ENCODE data around the gene CHST1.

CHST1 gene

DNA sequence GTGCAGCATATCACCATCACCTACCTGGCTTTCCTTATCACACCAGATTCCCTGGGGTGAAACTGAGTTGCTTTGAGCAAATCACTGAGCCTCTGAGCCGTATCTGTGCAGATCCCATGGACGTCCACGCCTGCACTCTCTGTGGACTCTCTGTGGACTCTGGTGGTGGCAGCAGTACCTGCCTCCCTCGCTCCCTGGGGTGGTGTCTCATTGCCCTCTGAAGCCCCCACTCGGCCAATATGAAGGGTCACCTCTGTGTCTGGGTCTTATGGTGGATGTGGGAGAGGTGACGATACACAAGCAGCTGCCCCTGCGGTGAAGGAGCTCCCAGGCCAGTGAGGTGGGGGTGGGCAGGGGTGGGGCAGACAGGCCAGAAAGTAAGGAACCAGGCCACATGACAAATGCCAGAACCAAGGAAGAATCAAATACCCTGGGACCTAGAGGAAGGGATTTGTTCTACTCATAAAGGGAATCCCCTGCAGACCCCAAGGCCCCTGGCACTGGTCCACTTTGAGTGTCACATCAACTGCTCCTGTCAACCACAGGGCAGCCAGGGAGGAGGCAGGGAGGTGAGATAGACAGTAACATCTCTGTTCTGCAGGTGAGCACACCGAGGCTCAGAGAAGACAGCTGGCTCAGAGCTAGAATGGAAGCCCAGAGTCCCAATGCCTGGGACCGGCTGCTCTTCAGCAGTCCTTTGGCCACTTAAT lies 9.2 kb upstream of the CHST1 start:
- in situ Hi-C loops (cut with MboI; ENCODE audit: low sequenced_read_pairs) = no loop called here

DNA sequence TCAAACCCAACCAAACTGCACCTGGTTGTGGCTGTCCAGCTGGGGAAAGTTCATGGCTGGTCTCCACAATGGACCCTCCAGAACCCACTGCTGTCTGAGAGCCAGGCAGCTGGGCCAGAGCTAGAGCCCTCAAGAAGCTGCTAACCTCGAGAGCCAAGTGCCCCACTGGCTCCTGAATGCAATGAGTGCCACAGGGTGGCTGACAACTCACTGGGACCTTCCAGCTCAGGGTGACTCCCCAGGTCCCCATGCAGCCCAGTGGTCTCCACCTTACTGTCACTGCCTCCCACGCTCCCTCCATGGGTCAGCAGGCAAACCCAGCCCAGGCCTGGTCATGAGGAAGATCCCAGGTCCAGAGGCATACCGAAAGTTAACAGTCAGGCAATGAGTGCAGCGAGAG lies 8.0 kb upstream of the CHST1 start:
- in situ Hi-C loops (cut with MboI; ENCODE audit: low sequenced_read_pairs) = no loop called here

DNA sequence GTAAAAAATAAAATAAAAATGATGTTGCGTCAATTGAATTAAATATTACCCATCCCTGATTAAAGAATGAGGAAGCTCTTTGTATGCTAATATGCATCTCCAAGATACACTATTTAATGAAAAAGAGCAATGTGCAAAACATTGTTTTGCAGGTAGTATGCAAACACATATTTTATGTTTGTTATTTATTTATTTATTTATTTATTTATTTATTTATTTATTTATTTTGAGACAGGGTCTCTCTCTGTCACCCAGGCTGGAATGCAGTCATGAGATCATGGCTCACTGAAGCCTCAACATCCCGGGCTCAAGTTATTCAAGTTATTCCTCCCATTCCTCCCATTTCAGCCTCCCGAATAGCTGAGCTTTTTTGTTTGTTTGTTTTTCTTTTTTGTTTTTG lies 7.2 kb upstream of the CHST1 start:
- in situ Hi-C loops (cut with MboI; ENCODE audit: low sequenced_read_pairs) = no loop called here

DNA sequence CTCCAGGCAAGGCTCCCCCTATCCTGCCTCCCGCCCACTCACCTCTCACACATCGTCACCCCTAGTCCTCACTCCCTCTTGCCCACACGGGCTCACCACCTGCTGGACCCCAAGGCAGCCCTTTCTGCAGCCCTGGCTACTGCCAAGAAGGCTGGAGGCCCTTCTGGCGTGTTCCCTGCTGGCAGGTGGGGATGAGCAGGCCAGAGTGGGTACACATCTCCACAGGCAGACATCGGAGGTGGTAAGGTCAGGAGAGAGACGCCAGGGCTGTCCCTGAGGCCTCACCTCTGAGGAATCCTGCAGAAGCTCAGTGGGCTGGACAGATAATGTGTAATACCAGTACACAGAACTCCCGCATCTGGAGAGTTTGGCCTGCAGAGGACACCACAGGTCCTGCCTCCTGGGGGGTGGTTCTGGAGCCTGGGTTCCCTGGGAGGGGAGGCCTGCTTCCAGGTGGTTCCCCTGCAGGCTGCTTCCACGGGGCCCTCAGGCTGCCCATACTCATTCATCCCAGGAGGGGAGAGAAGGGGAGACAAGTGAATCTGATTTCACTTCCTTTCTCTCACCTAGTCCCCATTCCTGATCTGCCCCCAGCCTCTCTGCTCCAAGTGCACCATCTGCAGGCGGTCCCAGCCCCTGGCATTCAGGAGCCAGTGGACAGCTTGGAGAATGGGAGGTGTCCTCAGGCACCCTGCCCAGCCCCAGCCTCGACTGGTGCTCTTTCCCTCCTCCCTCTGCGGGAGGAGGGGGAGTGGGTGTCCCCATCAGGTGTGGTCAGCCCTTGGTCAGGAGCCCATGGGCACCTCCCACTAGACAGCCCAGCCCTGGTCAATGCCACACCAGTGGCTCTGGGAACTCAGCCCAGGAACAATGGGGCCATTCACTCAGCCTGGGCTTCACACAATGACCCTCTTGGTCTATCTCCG lies 6.1 kb upstream of the CHST1 start:
- in situ Hi-C loops (cut with MboI; ENCODE audit: low sequenced_read_pairs) = no loop called here

DNA sequence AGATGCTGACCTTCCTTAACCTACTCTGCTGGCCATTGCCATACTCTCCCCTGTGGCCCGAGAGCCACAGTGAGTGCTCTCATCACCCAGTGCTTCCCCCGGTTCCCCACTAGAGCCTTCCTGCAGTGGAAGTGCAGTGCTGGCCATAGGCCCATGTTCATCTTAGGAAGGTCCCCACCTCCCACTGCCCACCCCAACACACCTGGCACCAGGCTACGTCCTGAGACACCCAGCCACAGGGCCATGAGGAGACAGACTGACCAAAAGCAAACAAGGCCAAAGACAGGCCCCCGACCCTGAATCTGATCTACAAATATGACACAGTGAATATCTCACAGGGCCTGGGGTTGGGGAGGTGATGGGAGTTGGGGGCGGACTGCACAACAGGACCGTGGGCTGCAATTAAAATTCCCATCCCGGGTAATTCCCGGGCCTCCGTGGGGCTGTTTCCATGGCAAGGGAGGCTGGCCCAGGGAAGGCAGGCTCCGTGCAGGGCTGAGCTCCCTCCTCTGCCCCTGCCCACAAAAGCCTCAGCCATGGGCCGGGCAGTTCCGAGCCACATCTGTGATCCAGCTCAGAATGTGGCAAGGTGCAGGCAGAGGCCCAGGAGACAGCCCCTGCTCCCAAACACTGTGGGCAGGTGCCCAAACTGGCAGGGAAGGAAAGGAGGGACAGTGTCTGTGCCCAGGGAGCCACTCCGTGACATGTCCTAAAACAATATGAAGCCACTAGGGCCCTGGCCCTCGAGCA lies 5.1 kb upstream of the CHST1 start:
- in situ Hi-C loops (cut with MboI; ENCODE audit: low sequenced_read_pairs) = no loop called here

DNA sequence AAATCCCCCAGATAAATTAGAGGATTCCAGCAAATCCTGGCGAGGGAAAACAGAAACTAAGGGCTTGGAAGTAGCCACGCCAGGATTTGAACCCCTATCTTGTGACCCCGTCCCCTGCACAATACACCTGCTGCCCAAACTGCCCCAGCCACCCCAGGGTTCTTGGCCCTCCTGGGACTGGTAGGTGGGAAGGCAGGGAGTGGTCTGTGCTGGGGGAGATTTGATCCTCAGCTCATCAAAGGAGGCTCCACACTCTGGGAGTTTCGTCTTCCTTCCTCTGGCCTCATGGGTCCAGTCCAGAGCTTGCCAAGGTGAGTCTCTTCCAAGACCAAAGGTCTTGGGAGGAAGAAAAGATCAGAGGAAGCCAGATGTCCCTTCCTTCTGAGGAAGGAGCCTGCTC lies 4.5 kb upstream of the CHST1 start:
- in situ Hi-C loops (cut with MboI; ENCODE audit: low sequenced_read_pairs) = no loop called here

DNA sequence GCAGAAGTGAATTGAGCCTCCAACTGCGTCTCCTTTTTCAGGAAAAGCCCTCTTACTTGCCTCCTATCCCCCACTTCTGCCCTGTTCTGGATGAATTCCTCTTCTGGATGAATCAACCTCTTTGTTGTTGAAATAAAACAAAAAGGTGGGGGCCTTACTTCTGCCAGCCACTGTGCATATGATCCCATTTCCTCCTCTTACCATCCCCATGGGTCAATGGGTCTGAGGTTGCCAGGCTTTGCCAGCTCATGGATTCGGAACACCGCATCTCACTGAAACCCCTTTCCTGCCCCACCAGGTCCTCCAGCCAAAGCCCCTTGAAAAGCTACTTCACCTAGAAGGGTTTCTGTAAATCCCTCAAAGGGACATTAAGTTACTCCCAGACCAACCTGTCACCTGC lies 3.7 kb upstream of the CHST1 start:
- in situ Hi-C loops (cut with MboI; ENCODE audit: low sequenced_read_pairs) = no loop called here

DNA sequence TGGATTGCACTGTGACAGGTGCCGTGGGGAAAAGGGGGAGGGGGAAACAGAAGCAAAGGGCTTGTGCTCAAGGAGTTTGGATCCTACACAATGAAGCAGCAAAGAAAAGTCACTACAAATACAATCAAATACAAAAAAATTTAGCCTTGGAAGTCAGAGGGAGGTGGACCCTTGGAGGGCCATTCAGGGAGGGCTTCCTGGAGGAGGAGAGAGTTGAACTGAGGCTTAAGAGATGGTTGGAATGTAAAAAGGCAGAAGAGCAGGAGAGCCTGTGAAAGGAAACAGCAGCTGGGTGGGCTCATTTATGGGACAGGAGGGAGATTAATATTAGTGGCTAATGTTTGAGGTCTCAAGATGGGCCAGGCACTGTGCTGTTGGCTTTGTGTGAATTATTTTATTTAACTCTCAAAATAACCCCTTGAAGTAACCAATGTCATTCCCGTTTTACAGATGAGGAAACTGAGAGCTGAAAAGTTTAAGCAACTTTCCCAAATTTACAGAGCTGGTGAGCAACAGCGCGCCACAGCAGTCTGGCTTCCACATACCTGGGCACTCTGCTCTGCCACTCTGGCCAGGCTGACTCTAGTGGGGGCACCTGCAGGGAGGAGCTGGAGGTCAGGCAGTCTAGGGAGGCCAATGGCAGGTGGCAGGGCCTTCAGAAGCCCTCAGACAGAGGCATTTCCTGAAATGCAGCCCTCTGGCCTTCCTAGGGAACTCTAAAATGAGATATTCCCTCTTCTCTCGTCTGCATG lies 2.7 kb upstream of the CHST1 start:
- in situ Hi-C loops (cut with MboI; ENCODE audit: low sequenced_read_pairs) = no loop called here

DNA sequence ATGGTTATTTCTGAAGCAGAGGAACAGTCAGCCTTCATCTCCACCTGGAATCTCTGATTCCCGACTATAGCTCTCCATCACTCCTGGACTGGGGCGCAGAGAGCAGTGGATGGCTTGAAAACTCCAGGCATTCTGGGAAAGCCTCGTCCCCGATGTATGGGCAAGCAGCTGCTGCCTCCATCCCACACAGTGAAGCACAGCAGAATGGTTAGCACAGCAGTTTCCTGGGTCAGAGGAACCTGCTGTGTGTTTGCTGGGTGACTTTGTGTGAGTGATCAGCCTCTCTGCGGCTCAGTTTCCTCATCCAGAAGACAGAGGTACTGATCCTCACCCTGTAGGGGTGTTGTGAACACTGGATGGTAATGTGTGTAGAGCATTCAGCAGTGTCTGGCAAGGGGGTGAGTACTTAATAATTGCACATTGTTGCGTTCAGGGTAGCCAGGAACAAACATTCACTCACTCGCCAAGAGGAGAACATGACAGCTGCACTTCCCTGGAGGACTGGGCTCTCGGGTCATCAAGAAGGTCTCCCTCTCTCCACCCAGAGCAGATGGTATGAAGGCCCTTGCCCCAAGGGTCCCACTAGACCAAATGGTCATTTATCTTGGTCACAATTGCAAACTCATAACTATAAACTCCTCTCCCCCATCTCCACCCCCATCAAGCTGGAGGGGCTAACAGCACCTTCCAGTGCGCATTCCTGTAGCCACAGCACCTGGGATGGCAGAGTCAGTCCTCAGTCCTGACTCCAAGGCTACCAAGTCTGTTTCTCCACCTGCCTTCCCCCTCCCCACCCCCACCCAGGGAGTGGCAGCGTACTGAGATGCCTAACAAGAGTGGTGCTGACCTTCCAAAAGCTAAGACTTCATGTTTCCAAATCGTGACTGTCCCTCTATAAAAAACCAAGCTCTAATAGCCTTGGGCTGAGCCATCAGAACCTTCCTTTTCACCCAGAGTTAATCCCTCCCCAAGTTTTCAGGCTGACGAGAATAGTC lies 1.5 kb upstream of the CHST1 start:
- in situ Hi-C loops (cut with MboI; ENCODE audit: low sequenced_read_pairs) = no loop called here

DNA sequence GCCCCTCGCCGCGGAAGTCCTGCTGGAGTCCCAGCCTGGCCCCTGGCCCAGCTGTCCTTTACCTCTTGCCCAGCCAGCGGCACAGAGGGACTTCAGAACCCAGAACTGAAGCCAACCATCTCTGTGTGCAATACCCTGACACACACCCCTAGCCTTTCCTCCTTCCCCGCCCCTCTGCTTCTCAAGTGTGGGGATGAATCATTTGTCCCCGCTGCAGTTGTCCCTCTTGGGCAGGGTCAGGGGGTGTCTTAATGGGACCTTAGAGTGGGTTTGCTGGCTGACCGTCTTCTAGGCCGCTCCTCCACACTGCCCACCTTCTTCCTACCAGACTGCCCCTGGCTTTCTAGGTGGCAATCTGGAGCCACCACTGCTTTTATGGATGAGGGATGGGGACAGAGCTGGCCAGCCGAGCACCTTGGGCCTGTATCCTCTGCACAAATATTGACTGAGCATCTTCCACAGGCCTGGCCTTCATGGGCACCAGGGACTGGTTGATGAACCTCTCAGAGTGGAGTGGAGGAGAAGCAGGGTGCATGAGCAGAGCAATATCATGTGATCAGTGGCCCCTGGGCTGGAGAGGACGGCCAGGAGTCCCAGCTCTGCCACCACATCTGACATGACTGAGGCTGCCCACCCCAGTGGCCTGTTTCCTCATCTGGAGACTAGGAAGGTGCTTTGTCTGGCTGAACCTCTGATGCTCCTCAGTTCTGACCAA lies 668 bp upstream of the CHST1 start:
- in situ Hi-C loops (cut with MboI; ENCODE audit: low sequenced_read_pairs) = no loop called here

DNA sequence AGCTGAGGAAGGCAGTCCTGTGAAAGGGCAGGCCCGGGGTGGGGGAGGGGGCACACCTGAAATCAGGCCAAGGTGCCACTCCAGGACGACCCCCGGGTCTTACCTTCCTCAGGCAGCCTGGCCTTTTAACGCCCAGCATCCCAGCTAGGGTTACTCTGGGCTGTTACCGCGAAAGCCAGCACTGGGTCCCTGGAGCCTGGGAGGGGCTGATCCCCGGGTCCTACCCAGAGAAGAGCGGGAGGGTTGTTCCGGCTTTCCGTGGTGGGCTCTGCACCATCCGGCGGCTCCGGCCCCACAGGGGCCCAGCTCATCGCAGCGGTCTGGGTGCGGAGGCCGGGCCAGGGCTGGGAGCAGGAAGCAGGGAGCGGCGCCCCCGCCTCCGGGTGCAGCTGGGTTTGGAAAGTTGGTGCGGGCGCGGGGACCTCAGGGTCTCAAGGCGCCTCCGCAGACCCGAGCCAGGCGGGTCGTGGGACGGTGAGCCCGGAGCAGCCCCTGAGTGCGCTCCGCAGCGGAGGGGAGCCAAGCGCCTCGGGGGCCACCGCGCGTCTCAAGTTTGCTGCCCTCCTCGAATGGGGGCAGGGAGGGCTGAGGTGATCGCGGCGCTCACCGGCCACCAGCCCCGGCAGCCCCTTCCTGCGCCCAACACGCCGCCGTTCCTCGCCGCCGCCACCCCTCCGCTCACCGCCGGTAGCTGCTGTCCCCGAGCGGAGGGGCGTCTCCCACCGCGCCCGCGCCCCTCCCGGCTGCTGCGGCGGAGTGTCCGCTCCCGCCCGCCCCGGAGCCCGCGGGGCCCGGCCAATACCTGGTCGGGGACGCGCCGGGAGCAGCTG lies 831 bp downstream of the CHST1 start:
- in situ Hi-C loops (cut with MboI; ENCODE audit: low sequenced_read_pairs) = no loop called here

DNA sequence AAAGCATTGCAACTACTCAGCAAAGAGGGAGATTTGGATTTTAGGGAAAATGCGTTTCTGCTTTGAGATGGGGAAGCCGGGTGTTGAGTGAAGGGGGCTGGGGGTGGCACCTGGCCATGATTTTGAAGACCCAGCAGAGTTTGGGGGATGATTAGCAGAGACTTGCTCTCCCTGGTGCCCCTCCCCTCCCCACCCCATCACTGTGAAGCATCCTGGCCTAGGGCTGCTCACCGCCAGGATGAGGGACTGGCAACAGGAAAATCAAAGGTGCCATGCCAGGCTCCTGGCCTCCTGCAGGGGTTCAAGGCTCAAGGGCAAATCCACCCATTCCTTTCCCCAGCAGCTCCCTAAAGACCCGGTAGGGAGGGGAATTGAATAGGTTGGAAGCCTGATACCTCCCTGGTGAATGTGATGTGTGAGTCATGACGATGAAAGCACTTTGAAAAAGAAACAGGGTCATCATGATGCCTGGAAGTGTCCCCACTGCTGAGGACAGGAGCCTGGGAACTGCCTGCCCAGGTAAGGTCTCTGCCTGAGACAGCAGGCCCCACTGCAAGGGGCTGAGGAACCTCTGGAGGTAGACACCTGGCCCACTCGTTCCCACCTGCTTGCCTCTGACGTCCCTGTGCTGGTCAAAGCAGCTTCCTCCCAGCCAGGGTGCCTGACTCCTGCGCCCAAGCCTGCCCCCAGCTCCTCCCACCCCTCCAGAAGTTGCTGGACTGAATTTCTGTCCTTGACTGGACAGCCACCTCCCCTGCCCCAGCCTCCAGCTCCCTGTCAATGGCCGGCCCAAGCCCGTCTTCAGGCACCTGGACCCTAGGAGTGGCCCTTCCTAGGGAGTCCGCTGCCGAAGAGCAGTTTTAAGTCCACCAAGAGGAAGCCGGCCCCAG lies 1.7 kb downstream of the CHST1 start:
- in situ Hi-C loops (cut with MboI; ENCODE audit: low sequenced_read_pairs) = no loop called here

DNA sequence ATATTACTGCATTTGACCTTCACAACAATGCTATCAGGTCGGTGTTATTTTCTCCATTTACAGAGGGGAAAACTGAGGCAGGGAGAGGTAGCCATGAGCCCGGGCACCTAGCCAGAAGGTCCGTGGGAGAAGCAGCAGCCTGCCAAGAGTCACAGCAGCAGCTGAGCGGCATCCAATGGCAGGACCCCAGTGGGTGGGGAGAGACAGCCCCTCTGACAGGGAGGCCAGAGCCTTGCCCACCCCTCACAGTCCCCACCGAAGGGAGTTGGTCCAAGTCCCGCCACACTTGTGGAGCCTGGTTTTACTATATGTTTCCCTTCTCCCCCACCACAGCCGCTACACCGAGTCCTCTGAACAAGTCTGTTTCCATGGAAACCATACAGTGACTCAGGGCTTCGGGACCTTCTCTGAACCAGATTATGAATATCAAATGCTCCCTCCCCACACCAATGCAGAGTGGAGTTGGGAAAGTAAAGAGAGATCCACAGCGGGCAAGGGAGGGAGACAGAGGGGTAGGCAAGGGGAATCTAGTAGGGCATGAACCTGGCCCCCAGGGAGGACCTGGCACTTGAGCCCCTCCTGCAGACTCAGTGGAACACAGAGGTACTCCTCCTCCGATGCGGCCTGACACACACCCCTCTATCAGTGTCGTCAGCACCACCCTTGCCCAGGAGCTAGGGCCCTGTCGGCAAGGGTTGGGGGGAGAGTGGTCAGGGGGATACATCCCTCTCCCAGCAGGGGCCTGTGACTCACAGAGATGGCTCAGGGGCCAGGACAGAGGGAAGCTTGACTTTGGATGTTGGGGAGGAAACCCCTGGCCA lies 2.5 kb downstream of the CHST1 start:
- in situ Hi-C loops (cut with MboI; ENCODE audit: low sequenced_read_pairs) = no loop called here

DNA sequence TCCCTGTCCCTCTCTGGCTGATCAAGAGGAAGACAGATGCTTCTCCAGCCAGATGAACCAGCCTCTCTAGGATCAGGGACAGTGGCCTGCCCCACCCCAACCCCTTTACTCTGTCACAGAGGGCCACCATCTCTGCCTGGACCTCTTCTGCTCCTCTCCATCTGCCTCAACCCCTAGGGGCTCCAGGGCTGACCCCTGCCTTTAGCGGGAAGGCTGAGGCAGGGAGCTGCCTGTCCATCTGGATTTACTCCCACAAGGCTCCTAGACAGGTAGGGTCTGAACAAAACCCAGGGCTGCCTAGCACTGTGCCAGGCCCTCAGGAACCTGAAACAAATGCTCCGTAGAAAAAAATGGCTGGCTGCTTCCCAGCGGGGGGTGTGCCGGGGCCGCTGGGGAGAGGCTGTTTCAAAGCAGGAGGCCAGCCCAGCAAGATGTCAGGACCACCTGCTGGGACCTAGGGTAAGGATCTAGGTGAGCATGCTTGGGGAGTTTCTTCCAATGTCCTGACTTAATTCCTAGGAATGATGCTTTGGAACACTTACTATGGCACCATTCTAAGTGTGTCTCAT lies 3.2 kb downstream of the CHST1 start:
- in situ Hi-C loops (cut with MboI; ENCODE audit: low sequenced_read_pairs) = no loop called here

DNA sequence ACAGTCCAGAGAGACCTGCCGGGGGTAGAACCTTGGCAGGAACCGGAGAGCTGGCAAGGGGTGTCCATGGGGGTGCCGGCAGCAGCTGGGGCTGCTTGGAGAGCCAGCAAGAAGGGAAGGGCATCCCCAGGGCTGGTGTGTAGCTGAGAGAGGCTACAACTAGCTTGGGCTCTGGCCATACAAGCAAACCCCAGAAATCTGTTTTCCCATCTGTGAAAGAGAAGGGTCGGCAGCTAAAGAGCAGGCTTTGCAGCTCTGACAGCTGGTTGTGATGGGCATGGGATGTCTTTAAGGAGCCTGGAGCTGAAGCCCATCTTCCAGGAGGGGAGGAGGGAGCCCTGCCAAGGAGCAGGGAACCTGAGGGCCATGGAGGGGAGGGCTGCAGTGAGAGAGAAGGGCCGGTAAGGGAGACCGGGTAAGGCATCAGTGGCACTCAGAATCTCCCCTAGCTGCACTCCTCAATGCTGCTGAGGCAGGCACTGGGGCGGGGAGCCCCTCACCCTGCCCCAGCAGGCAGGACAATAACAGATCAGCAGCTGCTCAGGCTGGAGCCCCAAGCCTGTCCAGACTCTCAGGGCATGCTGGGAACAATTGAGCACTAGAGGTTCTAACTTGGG lies 3.9 kb downstream of the CHST1 start:
- in situ Hi-C loops (cut with MboI; ENCODE audit: low sequenced_read_pairs) = no loop called here

Data from HL-60/S4 treated with phorbol 12-myristate 13-acetate at 8.2 ng/mL for 4 days and 3 days (cell line).